Ureter (tissue), 1 donor: ENCODE data around the gene ZNF808. TPM values are rescaled to one million over a fixed set of nuclear protein-coding genes. Genes with fewer than 3 reads are reported as not detected.
A peak's percentile ranks its signal among the peaks of the same experiment; 100 is the strongest.
"Not testable (repeated sequence)": the region's sequence is repeated elsewhere in the genome, so short reads cannot be mapped to it uniquely, and the experiment has no call there.

ENCODE experiments used
- DNase-seq: peaks from one replicate; pipeline ENCODE4 v3.0.0-alpha.2; 2020; ENCODE audit warnings: low spot score
- total RNA-seq: library from RNA; stranded (reverse); gene quantifications from one replicate; pipeline ENCODE4 v1.2.4, GENCODE V29; 2023
- donor health status: DM: yes; HTN: yes; CAD: no.

The ZNF808 gene
- total RNA-seq = 23.4 TPM

GRCh38 chr19:52527134-52527955 is at the start of gene ZNF808:
Gene ZNF808 (plus strand): TSS chr19:52527668. CDS start chr19:52543285, 15,617 bp downstream.
- DNase-seq = peak; percentile 98

- not testable (repeated sequence) for DNase-seq
Measured at GRCh38 chr19:52484111-52484743, 43.2 kb upstream of the ZNF808 start.

GRCh38 chr19:52485064-52485463 is 42.4 kb upstream of the ZNF808 start:
- DNase-seq = not testable (repeated sequence)

- DNase-seq = not testable (repeated sequence)
Measured at GRCh38 chr19:52485561-52486240, 41.8 kb upstream of the ZNF808 start.

- no peak for DNase-seq
Measured at GRCh38 chr19:52492201-52492993, 35.1 kb upstream of the ZNF808 start.

- DNase-seq = no peak
Measured at GRCh38 chr19:52492994-52493470, 34.4 kb upstream of the ZNF808 start.

GRCh38 chr19:52494518-52494917 is 33.0 kb upstream of the ZNF808 start:
- DNase-seq = no peak

GRCh38 chr19:52498571-52498970 is 28.9 kb upstream of the ZNF808 start:
- DNase-seq = no peak

- DNase-seq = not testable (repeated sequence)
Measured at GRCh38 chr19:52500474-52500873, 27.0 kb upstream of the ZNF808 start.

- DNase-seq = not testable (repeated sequence)
Measured at GRCh38 chr19:52500991-52501390, 26.5 kb upstream of the ZNF808 start.

GRCh38 chr19:52507266-52507665 is 20.2 kb upstream of the ZNF808 start:
- DNase-seq = no peak

- DNase-seq = no peak
Measured at GRCh38 chr19:52516191-52516590, 11.3 kb upstream of the ZNF808 start.

GRCh38 chr19:52518646-52519045 is 8.8 kb upstream of the ZNF808 start:
- no peak for DNase-seq

- not testable (repeated sequence) for DNase-seq
Measured at GRCh38 chr19:52519175-52519574, 8.3 kb upstream of the ZNF808 start.

GRCh38 chr19:52520013-52520412 is 7.5 kb upstream of the ZNF808 start:
- DNase-seq = no peak

GRCh38 chr19:52522551-52522950 is 4.9 kb upstream of the ZNF808 start:
- DNase-seq = no peak

- no peak for DNase-seq
Measured at GRCh38 chr19:52524086-52524485, 3.4 kb upstream of the ZNF808 start.

- no peak for DNase-seq
Measured at GRCh38 chr19:52527956-52528351, 486 bp downstream of the ZNF808 start.

GRCh38 chr19:52532480-52532879 is 5.0 kb downstream of the ZNF808 start:
- DNase-seq = no peak

GRCh38 chr19:52533901-52534300 is 6.4 kb downstream of the ZNF808 start:
- no peak for DNase-seq

GRCh38 chr19:52535385-52535770 is 7.9 kb downstream of the ZNF808 start:
- not testable (repeated sequence) for DNase-seq
